SK-N-SH treated with all-trans-retinoic acid at 6 μM for 48 hours (cell line): Measurements from ENCODE around the gene TEAD3.

Experiments
- ATAC-seq: fragments of 200-7000 bp; cut with Tn5 transposase; 3 replicates; pipeline ENCODE4 v1.9.1; 2020; ENCODE audit warnings: mild to moderate bottlenecking, moderate library complexity
- ARNTL ChIP-seq: fragments of 450-650 bp; formaldehyde crosslinking; IDR thresholded peaks from 2 replicates; pipeline ENCODE4 v1.5.0; 2020; ENCODE audit warnings: low read depth, mild to moderate bottlenecking, moderate library complexity, borderline replicate concordance
- CSDC2 ChIP-seq: fragments of 250-450 bp; sonication (Bioruptor Pico); IDR thresholded peaks from 2 replicates; pipeline ENCODE4 v1.5.0; 2020; ENCODE audit warnings: mild to moderate bottlenecking, moderate library complexity
- ESRRG ChIP-seq: fragments of 250-450 bp; sonication (Bioruptor Pico); IDR thresholded peaks from 2 replicates; pipeline ENCODE4 v1.6.1; 2021; ENCODE audit warnings: mild to moderate bottlenecking
- ISL1 ChIP-seq: fragments of 250-450 bp; sonication (Bioruptor Pico); IDR thresholded peaks from 2 replicates; pipeline ENCODE4 v2.1.2; 2022; ENCODE audit warnings: mild to moderate bottlenecking, moderate library complexity
- OSR1 ChIP-seq: fragments of 250-450 bp; sonication (Bioruptor Pico); IDR thresholded peaks from 2 replicates; pipeline ENCODE4 v1.8.0; 2022; ENCODE audit warnings: moderate library complexity, mild to moderate bottlenecking, inconsistent platforms
- PPARA ChIP-seq: fragments of 250-450 bp; sonication (Bioruptor Pico); IDR thresholded peaks from 2 replicates; pipeline ENCODE4 v1.5.0; 2020; ENCODE audit warnings: mild to moderate bottlenecking, borderline replicate concordance
- RARB ChIP-seq: fragments of 250-450 bp; sonication (Bioruptor Pico); IDR thresholded peaks from 2 replicates; pipeline ENCODE4 v1.8.0; 2021; ENCODE audit warnings: mild to moderate bottlenecking, moderate library complexity
- TCF4 ChIP-seq: fragments of 250-450 bp; sonication (Bioruptor Pico); IDR thresholded peaks from 2 replicates; pipeline ENCODE4 v1.8.0; 2021; ENCODE audit warnings: mild to moderate bottlenecking, moderate library complexity, borderline replicate concordance
- TOX ChIP-seq: fragments of 250-450 bp; sonication (Bioruptor Pico); IDR thresholded peaks from 2 replicates; pipeline ENCODE4 v1.8.0; 2021; ENCODE audit warnings: mild to moderate bottlenecking, moderate library complexity, borderline replicate concordance
- ZC3H10 ChIP-seq: fragments of 250-450 bp; sonication (Bioruptor Pico); IDR thresholded peaks from 2 replicates; pipeline ENCODE4 v1.5.1; 2021; ENCODE audit warnings: mild to moderate bottlenecking, moderate library complexity
- ZFP3 ChIP-seq: fragments of 250-450 bp; sonication (Bioruptor Pico); IDR thresholded peaks from 2 replicates; pipeline ENCODE4 v1.5.0; 2020; ENCODE audit warnings: mild to moderate bottlenecking, moderate library complexity
- ZFP30 ChIP-seq: fragments of 450-650 bp; formaldehyde crosslinking; IDR thresholded peaks from 2 replicates; pipeline ENCODE4 v1.5.0; 2022; ENCODE audit warnings: mild to moderate bottlenecking, moderate library complexity
- ZNF565 ChIP-seq: fragments of 450-650 bp; formaldehyde crosslinking; conservative IDR thresholded peaks from 2 replicates; pipeline ENCODE4 v1.5.0; 2020; ENCODE audit warnings: low read depth, mild to moderate bottlenecking, moderate library complexity
- ZNF70 ChIP-seq: fragments of 450-650 bp; formaldehyde crosslinking; IDR thresholded peaks from 2 replicates; pipeline ENCODE4 v1.5.0; 2020; ENCODE audit warnings: mild to moderate bottlenecking, moderate library complexity
- ZNF8 ChIP-seq: fragments of 450-650 bp; formaldehyde crosslinking; IDR thresholded peaks from 2 replicates; pipeline ENCODE4 v1.5.0; 2020; ENCODE audit warnings: mild to moderate bottlenecking, moderate library complexity
- TF ChIP-seq, protein P1 (sequence below): fragments of 250-450 bp; sonication (Bioruptor Pico); IDR thresholded peaks from 2 replicates; pipeline ENCODE4 v1.5.1; 2020; ENCODE audit warnings: low read depth, mild to moderate bottlenecking, moderate library complexity
- TF ChIP-seq, protein P2 (sequence below): fragments of 250-450 bp; sonication (Bioruptor Pico); IDR thresholded peaks from 2 replicates; pipeline ENCODE4 v1.5.0; 2020; ENCODE audit warnings: mild to moderate bottlenecking, moderate library complexity
- TF ChIP-seq, protein P3 (sequence below): fragments of 250-450 bp; sonication (Bioruptor Pico); IDR thresholded peaks from 2 replicates; pipeline ENCODE4 v1.8.0; 2020; ENCODE audit warnings: mild to moderate bottlenecking, moderate library complexity, borderline replicate concordance

The TEAD3 gene

DNA sequence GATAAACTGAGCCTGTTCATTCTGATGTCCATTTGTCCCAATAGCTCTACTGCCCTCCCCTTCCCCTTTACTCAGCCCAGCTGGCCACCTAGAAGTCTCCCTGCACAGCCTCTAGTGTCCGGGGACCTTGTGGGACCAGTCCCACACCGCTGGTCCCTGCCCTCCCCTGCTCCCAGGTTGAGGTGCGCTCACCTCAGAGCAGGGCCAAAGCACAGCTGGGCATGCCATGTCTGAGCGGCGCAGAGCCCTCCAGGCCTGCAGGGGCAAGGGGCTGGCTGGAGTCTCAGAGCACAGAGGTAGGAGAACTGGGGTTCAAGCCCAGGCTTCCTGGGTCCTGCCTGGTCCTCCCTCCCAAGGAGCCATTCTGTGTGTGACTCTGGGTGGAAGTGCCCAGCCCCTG is 69.4 kb downstream of the TEAD3 start:
- no peak for TF ChIP-seq TCF4 (CRISPR knock-in tag)
- no peak for TF ChIP-seq CSDC2
- TF ChIP-seq OSR1: no peak
- TF ChIP-seq, protein P1, sequence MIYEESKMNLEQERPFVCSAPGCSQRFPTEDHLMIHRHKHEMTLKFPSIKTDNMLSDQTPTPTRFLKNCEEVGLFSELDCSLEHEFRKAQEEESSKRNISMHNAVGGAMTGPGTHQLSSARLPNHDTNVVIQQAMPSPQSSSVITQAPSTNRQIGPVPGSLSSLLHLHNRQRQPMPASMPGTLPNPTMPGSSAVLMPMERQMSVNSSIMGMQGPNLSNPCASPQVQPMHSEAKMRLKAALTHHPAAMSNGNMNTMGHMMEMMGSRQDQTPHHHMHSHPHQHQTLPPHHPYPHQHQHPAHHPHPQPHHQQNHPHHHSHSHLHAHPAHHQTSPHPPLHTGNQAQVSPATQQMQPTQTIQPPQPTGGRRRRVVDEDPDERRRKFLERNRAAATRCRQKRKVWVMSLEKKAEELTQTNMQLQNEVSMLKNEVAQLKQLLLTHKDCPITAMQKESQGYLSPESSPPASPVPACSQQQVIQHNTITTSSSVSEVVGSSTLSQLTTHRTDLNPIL (CRISPR knock-in tag): no peak
- TF ChIP-seq ISL1 (CRISPR knock-in tag): no peak
- TF ChIP-seq, protein P2, sequence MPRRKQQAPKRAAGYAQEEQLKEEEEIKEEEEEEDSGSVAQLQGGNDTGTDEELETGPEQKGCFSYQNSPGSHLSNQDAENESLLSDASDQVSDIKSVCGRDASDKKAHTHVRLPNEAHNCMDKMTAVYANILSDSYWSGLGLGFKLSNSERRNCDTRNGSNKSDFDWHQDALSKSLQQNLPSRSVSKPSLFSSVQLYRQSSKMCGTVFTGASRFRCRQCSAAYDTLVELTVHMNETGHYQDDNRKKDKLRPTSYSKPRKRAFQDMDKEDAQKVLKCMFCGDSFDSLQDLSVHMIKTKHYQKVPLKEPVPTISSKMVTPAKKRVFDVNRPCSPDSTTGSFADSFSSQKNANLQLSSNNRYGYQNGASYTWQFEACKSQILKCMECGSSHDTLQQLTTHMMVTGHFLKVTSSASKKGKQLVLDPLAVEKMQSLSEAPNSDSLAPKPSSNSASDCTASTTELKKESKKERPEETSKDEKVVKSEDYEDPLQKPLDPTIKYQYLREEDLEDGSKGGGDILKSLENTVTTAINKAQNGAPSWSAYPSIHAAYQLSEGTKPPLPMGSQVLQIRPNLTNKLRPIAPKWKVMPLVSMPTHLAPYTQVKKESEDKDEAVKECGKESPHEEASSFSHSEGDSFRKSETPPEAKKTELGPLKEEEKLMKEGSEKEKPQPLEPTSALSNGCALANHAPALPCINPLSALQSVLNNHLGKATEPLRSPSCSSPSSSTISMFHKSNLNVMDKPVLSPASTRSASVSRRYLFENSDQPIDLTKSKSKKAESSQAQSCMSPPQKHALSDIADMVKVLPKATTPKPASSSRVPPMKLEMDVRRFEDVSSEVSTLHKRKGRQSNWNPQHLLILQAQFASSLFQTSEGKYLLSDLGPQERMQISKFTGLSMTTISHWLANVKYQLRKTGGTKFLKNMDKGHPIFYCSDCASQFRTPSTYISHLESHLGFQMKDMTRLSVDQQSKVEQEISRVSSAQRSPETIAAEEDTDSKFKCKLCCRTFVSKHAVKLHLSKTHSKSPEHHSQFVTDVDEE (CRISPR knock-in tag): no peak
- no peak for TF ChIP-seq PPARA (CRISPR knock-in tag)
- no peak for TF ChIP-seq ZNF565
- TF ChIP-seq ZNF8 (CRISPR knock-in tag): no peak
- no peak for TF ChIP-seq TOX (CRISPR knock-in tag)
- no peak for TF ChIP-seq ARNTL
- TF ChIP-seq ZC3H10: no peak
- TF ChIP-seq, protein P3, sequence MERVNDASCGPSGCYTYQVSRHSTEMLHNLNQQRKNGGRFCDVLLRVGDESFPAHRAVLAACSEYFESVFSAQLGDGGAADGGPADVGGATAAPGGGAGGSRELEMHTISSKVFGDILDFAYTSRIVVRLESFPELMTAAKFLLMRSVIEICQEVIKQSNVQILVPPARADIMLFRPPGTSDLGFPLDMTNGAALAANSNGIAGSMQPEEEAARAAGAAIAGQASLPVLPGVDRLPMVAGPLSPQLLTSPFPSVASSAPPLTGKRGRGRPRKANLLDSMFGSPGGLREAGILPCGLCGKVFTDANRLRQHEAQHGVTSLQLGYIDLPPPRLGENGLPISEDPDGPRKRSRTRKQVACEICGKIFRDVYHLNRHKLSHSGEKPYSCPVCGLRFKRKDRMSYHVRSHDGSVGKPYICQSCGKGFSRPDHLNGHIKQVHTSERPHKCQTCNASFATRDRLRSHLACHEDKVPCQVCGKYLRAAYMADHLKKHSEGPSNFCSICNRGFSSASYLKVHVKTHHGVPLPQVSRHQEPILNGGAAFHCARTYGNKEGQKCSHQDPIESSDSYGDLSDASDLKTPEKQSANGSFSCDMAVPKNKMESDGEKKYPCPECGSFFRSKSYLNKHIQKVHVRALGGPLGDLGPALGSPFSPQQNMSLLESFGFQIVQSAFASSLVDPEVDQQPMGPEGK (CRISPR knock-in tag): no peak
- TF ChIP-seq ESRRG: no peak
- TF ChIP-seq ZFP3 (CRISPR knock-in tag): no peak
- no peak for TF ChIP-seq ZNF70 (CRISPR knock-in tag)
- TF ChIP-seq, all 23 proteins: peak for 0
- ATAC-seq: no peak

DNA sequence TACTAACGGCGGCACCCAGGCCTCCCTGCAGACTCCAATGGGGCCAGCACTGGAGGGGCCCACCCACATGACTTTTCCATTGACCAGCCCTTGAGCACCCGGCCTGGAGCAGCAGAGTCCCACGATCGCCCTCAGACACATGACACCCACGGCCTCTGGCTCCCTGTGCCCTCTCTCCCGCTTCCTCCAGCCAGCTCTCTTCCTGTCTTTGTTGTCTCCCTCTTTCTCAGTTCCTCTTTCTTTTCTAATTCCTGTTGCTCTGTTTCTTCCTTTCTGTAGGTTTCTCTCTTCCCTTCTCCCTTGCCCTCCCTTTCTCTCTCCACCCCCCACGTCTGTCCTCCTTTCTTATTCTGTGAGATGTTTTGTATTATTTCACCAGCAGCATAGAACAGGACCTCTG is 70.8 kb downstream of the TEAD3 start:
- ATAC-seq: no peak

More for the DNA sequence above, 70.8 kb downstream of the TEAD3 start:
- TF ChIP-seq, protein P2 (CRISPR knock-in tag): no peak
- TF ChIP-seq ZNF565 (no peak), ZFP30 (no peak), ARNTL (no peak), CSDC2 (no peak), ZFP3 (CRISPR knock-in tag) (no peak), PPARA (CRISPR knock-in tag) (no peak), RARB (no peak), ISL1 (CRISPR knock-in tag) (no peak), OSR1 (no peak), TOX (CRISPR knock-in tag) (no peak), ESRRG (no peak), TCF4 (CRISPR knock-in tag) (no peak)
- TF ChIP-seq, protein P1 (CRISPR knock-in tag): no peak
- TF ChIP-seq, protein P3 (CRISPR knock-in tag): no peak
